ENCODE data around the gene ABCF3.
"Not testable (repeated sequence)": the region's sequence is repeated elsewhere in the genome, so short reads cannot be mapped to it uniquely, and the experiment has no call there.

The ABCF3 gene

GRCh38 chr3:184154885-184155643 is 30.9 kb upstream of the ABCF3 start, which contains the start of gene DVL3:
DVL3 (plus strand) TSS chr3:184155377; CDS start chr3:184155636, 259 bp downstream.
- H3K27me3 ChIP-seq (ENCODE audit: control insufficient read depth in 1 of 2, insufficient read depth in 2 of 2, low read length in 2 of 2) = no peaks in the 10 kb centered on the region
- H3K9ac ChIP-seq (ENCODE audit: low read length in 2 of 2) = peak within 1 kb of the TSS; percentile 93 to 98
- H3K27ac ChIP-seq (ENCODE audit: low read length) = peak within 1 kb of the TSS; percentile 90
- no peaks in the 10 kb centered on the region for H3K36me3 ChIP-seq (ENCODE audit: control insufficient read depth in 2 of 2, insufficient read depth in 2 of 2, low read length in 2 of 2)
- peak within 1 kb of the TSS; percentile 91 to 96 for H3K4me3 ChIP-seq (ENCODE audit: low read length in 2 of 2)
- no peaks in the 10 kb centered on the region for H3K9me3 ChIP-seq (ENCODE audit: control insufficient read depth in 2 of 2, low read length in 2 of 2)
- H3K4me1 ChIP-seq (ENCODE audit: control insufficient read depth, insufficient read depth, low read length) = peaks cover 38% of the 10 kb centered on the region

DNA sequence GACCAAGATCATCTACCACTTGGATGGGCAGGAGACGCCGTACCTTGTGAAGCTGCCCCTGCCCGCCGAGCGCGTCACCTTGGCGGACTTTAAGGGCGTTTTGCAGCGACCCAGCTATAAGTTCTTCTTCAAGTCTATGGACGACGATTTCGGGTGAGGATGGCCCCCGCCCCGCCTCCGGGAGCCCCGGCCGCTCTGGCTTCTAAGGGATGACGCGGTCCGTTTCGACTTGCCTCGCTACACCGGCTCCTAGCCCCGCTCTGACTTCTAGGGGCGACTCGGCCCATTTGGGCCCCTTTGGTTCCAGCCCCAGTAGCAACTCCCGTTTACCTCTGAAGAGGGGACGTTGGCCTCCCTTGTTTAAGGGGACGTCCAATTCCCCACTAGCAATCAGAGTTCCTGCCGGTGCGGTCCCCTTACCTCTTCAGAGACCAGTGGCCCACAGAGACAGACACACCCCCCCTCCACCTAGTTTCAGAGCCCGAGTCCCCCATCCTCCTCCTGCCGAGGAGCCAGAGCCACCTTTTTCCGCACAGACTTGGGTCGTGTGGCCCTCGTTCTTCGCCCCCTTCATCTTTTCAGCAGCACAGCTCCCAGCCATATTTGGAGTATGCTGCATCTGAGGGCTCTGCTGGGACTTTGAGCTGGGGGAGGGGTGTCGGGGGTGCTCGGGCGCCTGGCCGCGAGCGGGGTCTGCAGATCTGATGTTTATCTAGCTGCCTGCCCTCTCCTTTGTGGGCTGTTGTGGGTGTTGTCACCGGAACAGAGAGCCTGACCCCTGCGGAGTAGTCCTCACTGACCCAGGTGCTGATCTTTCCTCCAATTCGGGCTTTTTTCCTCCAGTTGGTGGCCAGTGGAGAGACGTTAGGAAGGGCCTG is 30.1 kb upstream of the ABCF3 start:
- H3K9me3 ChIP-seq (ENCODE audit: control insufficient read depth in 2 of 2, low read length in 2 of 2) = no peaks in the 10 kb centered on the region
- no peaks in the 10 kb centered on the region for H3K36me3 ChIP-seq (ENCODE audit: control insufficient read depth in 2 of 2, insufficient read depth in 2 of 2, low read length in 2 of 2)
- peak overlapping the region; percentile 91 to 96 for H3K4me3 ChIP-seq (ENCODE audit: low read length in 2 of 2)
- H3K27ac ChIP-seq (ENCODE audit: low read length) = peak overlapping the region; percentile 90
- H3K9ac ChIP-seq (ENCODE audit: low read length in 2 of 2) = peak overlapping the region; percentile 93 to 98
- no peaks in the 10 kb centered on the region for H3K27me3 ChIP-seq (ENCODE audit: control insufficient read depth in 1 of 2, insufficient read depth in 2 of 2, low read length in 2 of 2)
- peaks cover 46% of the 10 kb centered on the region for H3K4me1 ChIP-seq (ENCODE audit: control insufficient read depth, insufficient read depth, low read length)

DNA sequence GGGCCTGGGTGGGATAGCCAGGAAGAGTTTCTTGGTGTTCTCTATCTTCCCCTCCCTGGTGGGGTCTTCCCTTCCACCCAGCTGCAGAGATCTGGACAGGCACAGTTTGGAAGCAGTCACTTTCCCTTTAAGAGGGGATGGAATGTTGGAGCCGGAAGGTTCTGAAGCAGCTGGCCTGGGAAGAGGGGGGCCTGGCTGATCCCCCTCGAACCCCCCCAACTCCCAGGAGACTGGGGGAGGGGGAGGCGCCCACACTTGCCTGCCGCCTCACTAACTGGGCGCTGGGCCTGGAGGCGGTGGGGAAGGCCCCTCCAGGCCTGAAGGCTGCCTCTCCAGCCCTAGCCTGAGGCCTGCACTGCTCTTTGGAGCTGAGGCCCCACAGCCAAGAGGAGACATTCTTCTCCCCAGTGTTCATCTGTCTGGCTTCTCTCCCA is 29.5 kb upstream of the ABCF3 start:
- no peaks in the 10 kb centered on the region for H3K27me3 ChIP-seq (ENCODE audit: control insufficient read depth in 1 of 2, insufficient read depth in 2 of 2, low read length in 2 of 2)
- peaks cover 53% of the 10 kb centered on the region for H3K4me1 ChIP-seq (ENCODE audit: control insufficient read depth, insufficient read depth, low read length)
- peak overlapping the region; percentile 91 to 96 for H3K4me3 ChIP-seq (ENCODE audit: low read length in 2 of 2)
- H3K27ac ChIP-seq (ENCODE audit: low read length) = peak overlapping the region; percentile 90
- H3K9me3 ChIP-seq (ENCODE audit: control insufficient read depth in 2 of 2, low read length in 2 of 2) = no peaks in the 10 kb centered on the region
- H3K36me3 ChIP-seq (ENCODE audit: control insufficient read depth in 2 of 2, insufficient read depth in 2 of 2, low read length in 2 of 2) = no peaks in the 10 kb centered on the region
- peak overlapping the region; percentile 93 to 98 for H3K9ac ChIP-seq (ENCODE audit: low read length in 2 of 2)

DNA sequence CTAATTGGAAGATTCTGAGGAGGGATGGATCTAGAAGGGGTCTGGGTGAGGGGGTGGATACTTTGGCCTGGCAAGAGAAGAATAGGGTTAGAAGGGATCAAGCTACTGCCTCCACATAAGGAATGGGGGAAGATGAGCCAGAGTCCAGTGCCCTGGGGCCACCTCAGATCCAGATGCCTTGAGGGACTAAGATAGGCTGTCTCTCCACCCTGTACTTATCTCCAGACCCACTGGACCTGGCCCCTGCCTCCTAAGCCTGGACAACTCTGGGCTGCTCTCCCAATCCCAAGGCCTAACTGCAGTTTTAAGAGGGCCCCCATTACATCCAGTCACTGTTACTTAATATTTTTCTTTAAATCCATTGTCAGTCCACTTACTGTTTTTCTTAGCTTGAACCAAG is 28.8 kb upstream of the ABCF3 start:
- Histone ChIP-seq H3K9me3 (ENCODE audit: control insufficient read depth in 2 of 2, low read length in 2 of 2) (no peaks in the 10 kb centered on the region), H3K27me3 (ENCODE audit: control insufficient read depth in 1 of 2, insufficient read depth in 2 of 2, low read length in 2 of 2) (no peaks in the 10 kb centered on the region), H3K36me3 (ENCODE audit: control insufficient read depth in 2 of 2, insufficient read depth in 2 of 2, low read length in 2 of 2) (no peaks in the 10 kb centered on the region), H3K9ac (ENCODE audit: low read length in 2 of 2) (peak overlapping the region; percentile 93 to 98), H3K4me1 (ENCODE audit: control insufficient read depth, insufficient read depth, low read length) (peaks cover 57% of the 10 kb centered on the region), H3K27ac (ENCODE audit: low read length) (peak overlapping the region; percentile 90), H3K4me3 (ENCODE audit: low read length in 2 of 2) (peak overlapping the region; percentile 91 to 96)

GRCh38 chr3:184158404-184158803 is 27.6 kb upstream of the ABCF3 start:
- Histone ChIP-seq H3K27me3 (ENCODE audit: control insufficient read depth in 1 of 2, insufficient read depth in 2 of 2, low read length in 2 of 2) (no peaks in the 10 kb centered on the region), H3K4me3 (ENCODE audit: low read length in 2 of 2) (peak overlapping the region in 1 of 2 donors; percentile 29), H3K27ac (ENCODE audit: low read length) (peak overlapping the region; percentile 55), H3K9ac (ENCODE audit: low read length in 2 of 2) (peak overlapping the region in 1 of 2 donors; percentile 29), H3K36me3 (ENCODE audit: control insufficient read depth in 2 of 2, insufficient read depth in 2 of 2, low read length in 2 of 2) (peaks cover 1 to 2% of the 10 kb centered on the region in 2 donors), H3K9me3 (ENCODE audit: control insufficient read depth in 2 of 2, low read length in 2 of 2) (no peaks in the 10 kb centered on the region), H3K4me1 (ENCODE audit: control insufficient read depth, insufficient read depth, low read length) (peaks cover 61% of the 10 kb centered on the region)

DNA sequence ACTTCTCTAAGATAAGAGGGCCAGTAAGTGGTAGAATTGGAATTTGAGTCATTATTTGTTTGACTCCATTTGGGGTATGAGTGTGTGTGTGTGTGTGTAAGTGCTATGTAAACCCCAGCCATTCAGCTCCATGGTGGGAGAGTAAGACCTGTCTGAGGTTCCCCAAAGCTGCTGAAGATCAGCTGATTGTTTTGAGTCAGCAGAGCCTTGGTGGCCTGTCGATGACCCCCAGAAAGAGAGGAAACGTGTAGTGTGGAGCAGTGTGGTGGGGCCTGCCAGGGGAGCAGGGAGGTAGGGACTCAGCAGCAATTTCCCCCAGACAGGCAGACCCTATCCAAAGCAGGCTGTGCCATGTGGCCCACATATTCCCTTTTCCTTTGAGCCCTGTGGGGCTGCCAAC is 25.5 kb upstream of the ABCF3 start:
- H3K9ac ChIP-seq (ENCODE audit: low read length in 2 of 2) = peak overlapping the region; percentile 42 to 57
- peaks cover 59% of the 10 kb centered on the region for H3K4me1 ChIP-seq (ENCODE audit: control insufficient read depth, insufficient read depth, low read length)
- peaks cover 20 to 21% of the 10 kb centered on the region in 2 donors for H3K36me3 ChIP-seq (ENCODE audit: control insufficient read depth in 2 of 2, insufficient read depth in 2 of 2, low read length in 2 of 2)

GRCh38 chr3:184162571-184163070 is 23.4 kb upstream of the ABCF3 start:
- H3K9me3 ChIP-seq (ENCODE audit: control insufficient read depth in 2 of 2, low read length in 2 of 2); H3K27me3 ChIP-seq (ENCODE audit: control insufficient read depth in 1 of 2, insufficient read depth in 2 of 2, low read length in 2 of 2); H3K9ac ChIP-seq (ENCODE audit: low read length in 2 of 2); H3K4me3 ChIP-seq (ENCODE audit: low read length in 2 of 2); H3K27ac ChIP-seq (ENCODE audit: low read length): not testable (repeated sequence)
- peaks cover 40% of the 10 kb centered on the region in 2 donors for H3K36me3 ChIP-seq (ENCODE audit: control insufficient read depth in 2 of 2, insufficient read depth in 2 of 2, low read length in 2 of 2)
- H3K4me1 ChIP-seq (ENCODE audit: control insufficient read depth, insufficient read depth, low read length) = peaks cover 49% of the 10 kb centered on the region

More for the DNA sequence above, 25.5 kb upstream of the ABCF3 start:
- Histone ChIP-seq H3K4me3 (ENCODE audit: low read length in 2 of 2) (peak overlapping the region in 1 of 2 donors; percentile 52), H3K9me3 (ENCODE audit: control insufficient read depth in 2 of 2, low read length in 2 of 2) (no peaks in the 10 kb centered on the region), H3K27ac (ENCODE audit: low read length) (peak overlapping the region; percentile 64), H3K27me3 (ENCODE audit: control insufficient read depth in 1 of 2, insufficient read depth in 2 of 2, low read length in 2 of 2) (no peaks in the 10 kb centered on the region)

DNA sequence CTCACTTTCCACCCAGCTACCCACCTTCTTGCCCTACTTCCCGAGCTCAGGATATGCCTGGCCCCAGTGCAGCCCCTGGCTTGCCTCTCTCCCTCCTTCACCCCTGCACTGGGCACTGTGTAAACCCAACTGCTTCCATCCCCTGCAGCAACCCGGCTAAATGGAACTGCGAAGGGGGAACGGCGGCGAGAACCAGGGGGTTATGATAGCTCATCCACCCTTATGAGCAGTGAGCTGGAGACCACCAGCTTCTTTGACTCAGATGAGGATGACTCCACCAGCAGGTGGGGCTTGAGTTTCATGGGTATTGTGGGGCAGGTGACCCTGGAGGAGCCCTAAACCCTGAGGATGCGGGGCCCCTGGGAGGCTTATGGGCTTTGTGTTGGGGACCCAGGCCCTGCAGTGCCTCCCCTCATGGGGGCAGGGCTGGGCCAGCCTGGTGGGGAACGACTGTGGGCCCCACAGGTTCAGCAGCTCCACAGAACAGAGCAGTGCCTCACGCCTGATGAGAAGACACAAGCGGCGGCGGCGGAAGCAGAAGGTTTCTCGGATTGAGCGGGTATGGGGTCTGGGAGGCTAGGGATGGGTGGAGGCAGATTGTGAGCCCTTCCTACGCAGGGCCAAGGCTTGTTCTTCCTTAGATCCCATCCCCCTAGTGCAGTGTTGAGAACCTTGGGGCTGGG is 21.2 kb upstream of the ABCF3 start:
- Histone ChIP-seq H3K9ac (ENCODE audit: low read length in 2 of 2) (no peak overlapping the region), H3K27ac (ENCODE audit: low read length) (no peak overlapping the region), H3K4me1 (ENCODE audit: control insufficient read depth, insufficient read depth, low read length) (peaks cover 36% of the 10 kb centered on the region), H3K27me3 (ENCODE audit: control insufficient read depth in 1 of 2, insufficient read depth in 2 of 2, low read length in 2 of 2) (no peaks in the 10 kb centered on the region), H3K36me3 (ENCODE audit: control insufficient read depth in 2 of 2, insufficient read depth in 2 of 2, low read length in 2 of 2) (peaks cover 50 to 51% of the 10 kb centered on the region in 2 donors), H3K9me3 (ENCODE audit: control insufficient read depth in 2 of 2, low read length in 2 of 2) (no peaks in the 10 kb centered on the region), H3K4me3 (ENCODE audit: low read length in 2 of 2) (no peak overlapping the region)

DNA sequence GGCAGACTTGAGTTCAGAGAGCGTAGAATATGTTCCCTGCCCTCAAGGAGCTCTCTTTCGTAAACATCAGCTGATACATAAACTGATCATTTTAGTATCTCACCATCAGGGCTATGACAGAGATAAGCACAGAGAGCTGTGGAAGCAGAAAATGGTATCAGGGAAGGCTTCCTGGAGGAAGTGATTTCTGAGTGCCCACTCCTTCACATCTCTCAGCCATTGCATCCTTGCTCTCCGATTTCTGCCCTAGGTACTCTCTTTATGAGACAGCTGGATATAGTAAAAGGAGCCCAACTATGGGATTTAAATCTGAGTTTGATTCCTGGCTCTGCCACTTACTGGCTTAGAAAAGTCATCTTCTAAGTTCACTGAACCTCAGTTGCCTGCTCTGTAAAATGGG is 20.5 kb upstream of the ABCF3 start:
- no peak overlapping the region for H3K4me3 ChIP-seq (ENCODE audit: low read length in 2 of 2)
- H3K27me3 ChIP-seq (ENCODE audit: control insufficient read depth in 1 of 2, insufficient read depth in 2 of 2, low read length in 2 of 2) = no peaks in the 10 kb centered on the region
- no peak overlapping the region for H3K27ac ChIP-seq (ENCODE audit: low read length)
- H3K36me3 ChIP-seq (ENCODE audit: control insufficient read depth in 2 of 2, insufficient read depth in 2 of 2, low read length in 2 of 2) = peaks cover 51% of the 10 kb centered on the region in 2 donors
- H3K9me3 ChIP-seq (ENCODE audit: control insufficient read depth in 2 of 2, low read length in 2 of 2) = no peaks in the 10 kb centered on the region
- no peak overlapping the region for H3K9ac ChIP-seq (ENCODE audit: low read length in 2 of 2)
- peaks cover 29% of the 10 kb centered on the region for H3K4me1 ChIP-seq (ENCODE audit: control insufficient read depth, insufficient read depth, low read length)

- H3K9me3 ChIP-seq (ENCODE audit: control insufficient read depth in 2 of 2, low read length in 2 of 2) = no peaks in the 10 kb centered on the region
- H3K27ac ChIP-seq (ENCODE audit: low read length) = no peak overlapping the region
- peaks cover 60% of the 10 kb centered on the region in 2 donors for H3K36me3 ChIP-seq (ENCODE audit: control insufficient read depth in 2 of 2, insufficient read depth in 2 of 2, low read length in 2 of 2)
- H3K4me3 ChIP-seq (ENCODE audit: low read length in 2 of 2) = no peak overlapping the region
- H3K4me1 ChIP-seq (ENCODE audit: control insufficient read depth, insufficient read depth, low read length) = peaks cover 19% of the 10 kb centered on the region
- H3K9ac ChIP-seq (ENCODE audit: low read length in 2 of 2) = no peak overlapping the region
- H3K27me3 ChIP-seq (ENCODE audit: control insufficient read depth in 1 of 2, insufficient read depth in 2 of 2, low read length in 2 of 2) = no peaks in the 10 kb centered on the region
These were observed 19.3 kb upstream of the ABCF3 start for GRCh38 chr3:184166671-184167070.

Measured in stomach smooth muscle (tissue), 2 donors.